Measurements from ENCODE around the gene CECR2.

The CECR2 gene

DNA sequence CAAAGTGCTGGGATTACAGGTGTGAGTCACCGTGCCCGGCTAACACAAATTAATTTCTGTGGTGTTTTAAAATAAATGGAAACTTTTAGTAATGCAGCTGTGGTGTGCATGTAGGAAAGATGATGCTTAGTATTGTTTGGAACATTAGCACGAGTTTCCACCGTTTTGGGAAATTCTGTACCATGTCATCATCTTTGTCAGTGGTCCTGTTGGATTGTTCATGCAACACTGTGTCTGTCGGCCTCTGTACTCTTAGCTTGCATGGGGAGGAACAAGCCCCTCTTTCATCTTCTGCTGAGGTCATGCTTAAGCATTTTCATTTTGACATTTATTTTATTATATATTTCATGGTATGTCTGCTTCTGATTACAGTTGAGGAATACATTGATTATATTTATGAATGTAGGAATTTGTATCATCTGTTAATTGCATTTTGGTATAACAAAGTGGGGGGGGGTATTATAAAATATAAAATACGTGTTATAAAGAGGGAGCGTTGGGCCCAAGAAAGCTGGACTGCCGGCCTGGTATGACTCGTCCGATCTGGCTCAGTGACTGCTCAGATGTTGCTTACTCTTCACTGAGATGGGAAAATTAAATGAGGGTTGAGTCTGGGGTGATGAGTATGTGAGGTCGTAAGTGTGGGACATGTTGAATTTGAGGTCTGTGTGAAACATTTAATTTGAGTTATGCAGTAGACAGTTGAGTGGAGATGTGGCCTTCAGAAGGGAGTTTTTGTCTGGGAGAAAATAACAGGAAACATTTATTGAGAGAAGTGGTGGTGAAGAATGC, 28.7 kb downstream of the CECR2 start:
- DNase-seq (ENCODE audit: low read depth, low spot score): no peak
- Histone ChIP-seq H3K4me3 (no peak overlapping the region), H3K9ac (ENCODE audit: insufficient read length) (no peak overlapping the region), H3K27ac (peak overlapping the region; percentile 15; the same call in 1 of the 2 replicates), H3K9me3 (ENCODE audit: low read depth, low read length) (no peaks in the 10 kb centered on the region), H3K36me3 (ENCODE audit: insufficient read depth, low read length) (no peaks in the 10 kb centered on the region)
- TF ChIP-seq FOXP2 (optimal IDR thresholded peaks at IDR 0.05; ENCODE audit: control extremely low read depth, extremely low read length, insufficient read depth) (no peak), POLR2AphosphoS5 (IDR thresholded peaks at IDR 0.05; ENCODE audit: borderline replicate concordance, low read depth, low read length) (no peak), EZH2 (IDR thresholded peaks at IDR 0.05) (no peak)

DNA sequence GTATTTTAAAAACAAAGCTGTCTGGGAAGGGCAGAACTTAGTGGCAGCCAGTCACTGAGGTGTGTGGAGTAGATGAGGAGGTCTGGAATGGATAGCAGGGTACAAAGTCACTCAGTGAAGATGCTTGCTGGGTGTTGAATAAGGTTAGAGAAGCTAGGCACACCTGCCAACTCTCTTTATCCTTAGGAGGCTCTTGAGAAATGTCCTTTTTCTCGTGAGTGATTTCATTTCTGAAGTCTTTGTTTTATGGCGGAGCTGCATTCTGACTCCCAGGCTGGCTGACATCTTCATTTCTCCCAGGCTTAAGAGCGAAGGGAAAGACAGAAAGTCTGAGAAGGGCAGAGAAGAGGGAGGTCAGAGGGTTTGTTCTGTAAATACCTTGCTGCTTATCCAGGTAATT, 31.0 kb downstream of the CECR2 start:
- TF ChIP-seq EZH2 (IDR thresholded peaks at IDR 0.05) (no peak), FOXP2 (optimal IDR thresholded peaks at IDR 0.05; ENCODE audit: control extremely low read depth, extremely low read length, insufficient read depth) (no peak), POLR2AphosphoS5 (IDR thresholded peaks at IDR 0.05; ENCODE audit: borderline replicate concordance, low read depth, low read length) (no peak)
- Histone ChIP-seq H3K36me3 (ENCODE audit: insufficient read depth, low read length) (no peaks in the 10 kb centered on the region), H3K9me3 (ENCODE audit: low read depth, low read length) (no peaks in the 10 kb centered on the region), H3K9ac (ENCODE audit: insufficient read length) (no peak overlapping the region), H3K4me3 (no peak overlapping the region), H3K27ac (no peak overlapping the region)
- DNase-seq (ENCODE audit: low read depth, low spot score): no peak

GRCh38 chr22:17401728-17402127, 32.5 kb downstream of the CECR2 start:
- Histone ChIP-seq H3K36me3 (ENCODE audit: insufficient read depth, low read length) (no peaks in the 10 kb centered on the region), H3K9me3 (ENCODE audit: low read depth, low read length) (no peaks in the 10 kb centered on the region), H3K4me3 (no peak overlapping the region), H3K9ac (ENCODE audit: insufficient read length) (no peak overlapping the region), H3K27ac (no peak overlapping the region)
- no peak for DNase-seq (ENCODE audit: low read depth, low spot score)
- TF ChIP-seq POLR2AphosphoS5 (IDR thresholded peaks at IDR 0.05; ENCODE audit: borderline replicate concordance, low read depth, low read length) (no peak), FOXP2 (optimal IDR thresholded peaks at IDR 0.05; ENCODE audit: control extremely low read depth, extremely low read length, insufficient read depth) (no peak)

- TF ChIP-seq POLR2AphosphoS5 (IDR thresholded peaks at IDR 0.05; ENCODE audit: borderline replicate concordance, low read depth, low read length): no peak
- TF ChIP-seq EZH2 (IDR thresholded peaks at IDR 0.05): no peak
- no peak for TF ChIP-seq FOXP2 (optimal IDR thresholded peaks at IDR 0.05; ENCODE audit: control extremely low read depth, extremely low read length, insufficient read depth)
- no peak for DNase-seq (ENCODE audit: low read depth, low spot score)
These were observed 33.0 kb downstream of the CECR2 start for GRCh38 chr22:17402293-17402692.

GRCh38 chr22:17403906-17404305, 34.6 kb downstream of the CECR2 start:
- Histone ChIP-seq H3K36me3 (ENCODE audit: insufficient read depth, low read length) (no peaks in the 10 kb centered on the region), H3K9me3 (ENCODE audit: low read depth, low read length) (no peaks in the 10 kb centered on the region), H3K27ac (no peak overlapping the region), H3K4me3 (no peak overlapping the region), H3K9ac (ENCODE audit: insufficient read length) (no peak overlapping the region)
- DNase-seq (ENCODE audit: low read depth, low spot score): no peak
- TF ChIP-seq EZH2 (IDR thresholded peaks at IDR 0.05): no peak
- TF ChIP-seq FOXP2 (optimal IDR thresholded peaks at IDR 0.05; ENCODE audit: control extremely low read depth, extremely low read length, insufficient read depth): no peak
- TF ChIP-seq POLR2AphosphoS5 (IDR thresholded peaks at IDR 0.05; ENCODE audit: borderline replicate concordance, low read depth, low read length): no peak

More at GRCh38 chr22:17402293-17402692, 33.0 kb downstream of the CECR2 start:
- Histone ChIP-seq H3K9ac (ENCODE audit: insufficient read length) (no peak overlapping the region), H3K27ac (no peak overlapping the region), H3K9me3 (ENCODE audit: low read depth, low read length) (no peaks in the 10 kb centered on the region), H3K36me3 (ENCODE audit: insufficient read depth, low read length) (no peaks in the 10 kb centered on the region), H3K4me3 (no peak overlapping the region)

DNA sequence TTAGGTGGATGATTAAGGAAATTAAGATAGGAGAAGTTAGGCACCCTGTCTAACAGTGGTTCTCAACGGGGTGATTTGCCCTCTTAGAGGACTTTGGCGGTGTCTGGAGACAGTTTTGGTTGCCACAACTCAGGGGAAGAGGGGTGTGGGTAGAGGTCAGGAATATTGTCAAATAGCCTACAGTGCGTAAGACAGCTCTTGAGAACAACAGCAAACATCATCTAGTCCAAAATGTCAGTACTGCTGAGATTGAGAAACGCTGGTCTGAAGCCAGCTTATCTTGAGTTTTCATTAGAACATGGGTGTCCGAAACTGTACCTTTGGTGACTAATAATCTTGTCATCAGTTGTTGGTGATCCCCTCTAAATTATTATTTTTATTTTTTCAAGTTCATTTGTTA, 38.4 kb downstream of the CECR2 start:
- Histone ChIP-seq H3K9ac (ENCODE audit: insufficient read length) (no peak overlapping the region), H3K9me3 (ENCODE audit: low read depth, low read length) (no peaks in the 10 kb centered on the region), H3K36me3 (ENCODE audit: insufficient read depth, low read length) (no peaks in the 10 kb centered on the region), H3K4me3 (no peak overlapping the region), H3K27ac (peak overlapping the region; percentile 80; the same call in 1 of the 2 replicates)
- TF ChIP-seq FOXP2 (optimal IDR thresholded peaks at IDR 0.05; ENCODE audit: control extremely low read depth, extremely low read length, insufficient read depth) (no peak), POLR2AphosphoS5 (IDR thresholded peaks at IDR 0.05; ENCODE audit: borderline replicate concordance, low read depth, low read length) (no peak)
- DNase-seq (ENCODE audit: low read depth, low spot score): no peak

- Histone ChIP-seq H3K4me3 (no peak overlapping the region), H3K27ac (no peak overlapping the region), H3K9ac (ENCODE audit: insufficient read length) (no peak overlapping the region), H3K9me3 (ENCODE audit: low read depth, low read length) (no peaks in the 10 kb centered on the region), H3K36me3 (ENCODE audit: insufficient read depth, low read length) (no peaks in the 10 kb centered on the region)
- TF ChIP-seq POLR2AphosphoS5 (IDR thresholded peaks at IDR 0.05; ENCODE audit: borderline replicate concordance, low read depth, low read length) (no peak), EZH2 (IDR thresholded peaks at IDR 0.05) (no peak), FOXP2 (optimal IDR thresholded peaks at IDR 0.05; ENCODE audit: control extremely low read depth, extremely low read length, insufficient read depth) (no peak)
- no peak for DNase-seq (ENCODE audit: low read depth, low spot score)
These were observed 41.3 kb downstream of the CECR2 start for GRCh38 chr22:17410576-17410975.

- Histone ChIP-seq H3K4me3 (no peak overlapping the region), H3K9me3 (ENCODE audit: low read depth, low read length) (no peaks in the 10 kb centered on the region), H3K27ac (no peak overlapping the region), H3K36me3 (ENCODE audit: insufficient read depth, low read length) (no peaks in the 10 kb centered on the region), H3K9ac (ENCODE audit: insufficient read length) (no peak overlapping the region)
- no peak for DNase-seq (ENCODE audit: low read depth, low spot score)
- TF ChIP-seq EZH2 (IDR thresholded peaks at IDR 0.05) (no peak), FOXP2 (optimal IDR thresholded peaks at IDR 0.05; ENCODE audit: control extremely low read depth, extremely low read length, insufficient read depth) (no peak)
These were observed 42.0 kb downstream of the CECR2 start for GRCh38 chr22:17411213-17411612.

- TF ChIP-seq FOXP2 (optimal IDR thresholded peaks at IDR 0.05; ENCODE audit: control extremely low read depth, extremely low read length, insufficient read depth) (no peak), EZH2 (IDR thresholded peaks at IDR 0.05) (no peak), POLR2AphosphoS5 (IDR thresholded peaks at IDR 0.05; ENCODE audit: borderline replicate concordance, low read depth, low read length) (no peak)
- Histone ChIP-seq H3K36me3 (ENCODE audit: insufficient read depth, low read length) (no peaks in the 10 kb centered on the region), H3K9ac (ENCODE audit: insufficient read length) (no peak overlapping the region), H3K9me3 (ENCODE audit: low read depth, low read length) (no peaks in the 10 kb centered on the region), H3K27ac (no peak overlapping the region), H3K4me3 (no peak overlapping the region)
- DNase-seq (ENCODE audit: low read depth, low spot score): no peak
These were observed 43.0 kb downstream of the CECR2 start for GRCh38 chr22:17412232-17412631.

All from SK-N-MC (cell line).